ENCODE measurements around the gene LDB2.
A peak's percentile ranks its signal among the peaks of the same experiment; 100 is the strongest.

LDB2 gene

DNA sequence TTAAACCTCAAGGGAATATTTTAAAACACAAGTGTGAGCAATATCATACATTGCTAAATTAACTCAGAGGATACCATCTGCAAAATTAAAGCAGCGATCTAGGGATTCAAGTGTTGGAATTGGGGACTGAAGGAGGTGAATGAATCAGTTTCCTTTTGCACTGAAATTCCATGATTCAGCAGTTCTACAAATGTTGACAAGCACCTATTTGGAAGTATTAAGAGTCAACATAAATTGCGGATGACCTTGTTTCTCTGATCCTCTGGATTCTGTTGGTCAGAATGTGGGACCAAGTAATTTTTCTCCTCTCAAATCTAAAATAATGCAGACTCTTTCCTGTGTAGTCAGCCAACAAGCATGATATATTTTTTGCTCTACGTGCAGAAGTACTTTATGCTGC lies 78.8 kb downstream of the LDB2 start:
- peaks cover 27% of the 10 kb centered on the region for H3K4me1 Mint-ChIP-seq
- no peak for DNase-seq
- no peaks in the 10 kb centered on the region for H3K27me3 Mint-ChIP-seq (ENCODE audit: low read depth, poor library complexity)
- peaks cover 4% of the 10 kb centered on the region for H3K9me3 Mint-ChIP-seq
- H3K36me3 Mint-ChIP-seq (ENCODE audit: low read depth), result peaks cover 13% of the 10 kb centered on the region
- no peak overlapping the region for H3K27ac Mint-ChIP-seq
- H3K4me3 Mint-ChIP-seq, result no peak overlapping the region
- TF ChIP-seq, protein P1, sequence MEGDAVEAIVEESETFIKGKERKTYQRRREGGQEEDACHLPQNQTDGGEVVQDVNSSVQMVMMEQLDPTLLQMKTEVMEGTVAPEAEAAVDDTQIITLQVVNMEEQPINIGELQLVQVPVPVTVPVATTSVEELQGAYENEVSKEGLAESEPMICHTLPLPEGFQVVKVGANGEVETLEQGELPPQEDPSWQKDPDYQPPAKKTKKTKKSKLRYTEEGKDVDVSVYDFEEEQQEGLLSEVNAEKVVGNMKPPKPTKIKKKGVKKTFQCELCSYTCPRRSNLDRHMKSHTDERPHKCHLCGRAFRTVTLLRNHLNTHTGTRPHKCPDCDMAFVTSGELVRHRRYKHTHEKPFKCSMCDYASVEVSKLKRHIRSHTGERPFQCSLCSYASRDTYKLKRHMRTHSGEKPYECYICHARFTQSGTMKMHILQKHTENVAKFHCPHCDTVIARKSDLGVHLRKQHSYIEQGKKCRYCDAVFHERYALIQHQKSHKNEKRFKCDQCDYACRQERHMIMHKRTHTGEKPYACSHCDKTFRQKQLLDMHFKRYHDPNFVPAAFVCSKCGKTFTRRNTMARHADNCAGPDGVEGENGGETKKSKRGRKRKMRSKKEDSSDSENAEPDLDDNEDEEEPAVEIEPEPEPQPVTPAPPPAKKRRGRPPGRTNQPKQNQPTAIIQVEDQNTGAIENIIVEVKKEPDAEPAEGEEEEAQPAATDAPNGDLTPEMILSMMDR (IDR thresholded peaks at IDR 0.05), result no peak

DNA sequence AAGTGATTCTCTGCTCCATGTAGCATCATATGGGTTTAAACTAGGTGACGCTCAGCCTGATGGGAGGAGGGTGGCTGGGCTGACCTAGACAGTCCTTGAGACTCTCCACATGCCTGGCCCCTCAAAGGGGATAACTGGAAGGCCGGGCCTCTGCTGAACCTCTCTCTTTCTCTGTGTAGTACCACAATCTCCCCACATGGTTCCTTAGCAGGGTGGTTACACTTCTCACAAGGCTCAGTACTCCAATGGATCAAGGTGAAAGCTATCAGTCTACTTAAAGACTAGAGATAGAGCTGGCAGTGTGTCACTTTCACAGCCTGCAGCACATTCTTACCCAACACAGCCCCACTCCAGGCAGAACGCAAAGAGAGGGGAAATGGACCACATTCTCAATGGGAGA lies 80.4 kb downstream of the LDB2 start:
- Mint-ChIP-seq H3K4me1 (peaks cover 32% of the 10 kb centered on the region), H3K27ac (peak overlapping the region; percentile 39)

DNA sequence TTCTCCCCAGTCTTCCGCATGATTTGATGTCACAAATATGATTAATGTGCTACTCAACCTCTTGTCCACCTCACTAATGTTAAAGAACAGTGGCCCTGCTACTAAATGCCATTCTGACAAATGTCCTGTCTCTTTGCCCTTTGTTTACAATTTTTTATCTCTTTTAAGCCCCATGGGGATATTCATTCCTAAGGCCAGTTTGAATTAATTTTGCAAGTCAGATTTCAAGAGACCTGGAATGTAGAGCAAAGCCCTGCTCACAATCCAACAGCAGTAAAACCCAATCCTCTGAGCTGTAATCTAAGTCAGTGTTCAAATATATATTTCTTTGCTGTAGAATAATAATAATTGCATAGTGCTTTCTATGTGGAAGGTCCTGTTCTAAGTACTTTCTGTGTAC lies 81.2 kb downstream of the LDB2 start:
- H3K27ac Mint-ChIP-seq, result no peak overlapping the region
- peaks cover 4% of the 10 kb centered on the region for H3K9me3 Mint-ChIP-seq
- peaks cover 19% of the 10 kb centered on the region for H3K36me3 Mint-ChIP-seq (ENCODE audit: low read depth)
- no peak for DNase-seq
- H3K4me1 Mint-ChIP-seq, result peaks cover 32% of the 10 kb centered on the region
- H3K27me3 Mint-ChIP-seq (ENCODE audit: low read depth, poor library complexity), result no peaks in the 10 kb centered on the region
- TF ChIP-seq, protein P1 (IDR thresholded peaks at IDR 0.05), result no peak
- H3K4me3 Mint-ChIP-seq, result no peak overlapping the region

More for the DNA sequence above, 80.4 kb downstream of the LDB2 start:
- H3K27me3 Mint-ChIP-seq (ENCODE audit: low read depth, poor library complexity), result no peaks in the 10 kb centered on the region
- H3K36me3 Mint-ChIP-seq (ENCODE audit: low read depth), result peaks cover 19% of the 10 kb centered on the region
- no peak for DNase-seq
- TF ChIP-seq, protein P1 (IDR thresholded peaks at IDR 0.05), result no peak
- peaks cover 4% of the 10 kb centered on the region for H3K9me3 Mint-ChIP-seq
- no peak overlapping the region for H3K4me3 Mint-ChIP-seq

DNA sequence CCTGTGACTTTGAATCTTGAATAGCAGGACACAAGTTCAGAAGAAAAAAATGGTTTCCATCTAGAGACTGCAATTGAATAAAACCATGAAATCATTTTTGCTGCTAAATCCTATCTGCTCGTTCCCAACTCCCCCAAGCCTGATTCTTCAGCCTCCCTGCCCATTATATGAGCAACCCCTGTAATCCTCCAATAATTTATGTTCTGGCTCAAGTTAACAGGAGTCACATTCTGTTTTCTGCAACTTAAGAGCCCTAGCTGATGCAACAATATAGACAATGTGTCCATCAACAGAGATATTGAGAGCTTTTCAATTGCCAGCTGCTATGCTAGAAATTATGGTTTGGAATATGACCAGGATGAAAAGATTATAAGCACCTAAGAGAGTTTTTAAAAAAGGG lies 84.1 kb downstream of the LDB2 start:
- Mint-ChIP-seq H3K4me1 (peaks cover 19% of the 10 kb centered on the region), H3K9me3 (peaks cover 8% of the 10 kb centered on the region), H3K36me3 (ENCODE audit: low read depth) (peaks cover 25% of the 10 kb centered on the region), H3K4me3 (no peak overlapping the region), H3K27ac (no peak overlapping the region), H3K27me3 (ENCODE audit: low read depth, poor library complexity) (no peaks in the 10 kb centered on the region)
- TF ChIP-seq, protein P1 (IDR thresholded peaks at IDR 0.05), result no peak
- DNase-seq, result no peak

DNA sequence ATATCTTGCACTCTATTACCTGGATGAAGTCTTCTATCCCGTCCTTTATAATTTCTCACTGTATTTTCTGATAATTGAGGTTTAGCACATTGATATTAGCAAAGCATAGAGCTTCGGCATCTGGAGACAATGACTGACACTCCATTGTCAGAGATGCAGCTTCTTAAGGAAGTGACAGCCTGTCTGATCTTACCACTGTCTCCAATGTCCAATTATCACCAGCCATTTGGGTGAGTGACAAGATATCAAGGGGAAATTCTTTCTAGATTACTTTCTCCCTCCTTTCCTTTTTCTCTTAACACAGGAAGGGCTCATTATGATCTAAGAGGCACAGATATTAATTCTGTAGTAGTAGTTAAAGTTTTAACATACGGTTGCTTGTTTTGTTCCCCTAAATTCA lies 86.4 kb downstream of the LDB2 start:
- H3K9me3 Mint-ChIP-seq, result peaks cover 13% of the 10 kb centered on the region
- H3K36me3 Mint-ChIP-seq (ENCODE audit: low read depth), result peaks cover 28% of the 10 kb centered on the region
- no peak overlapping the region for H3K27ac Mint-ChIP-seq
- peaks cover 9% of the 10 kb centered on the region for H3K4me1 Mint-ChIP-seq
- TF ChIP-seq, protein P1 (IDR thresholded peaks at IDR 0.05), result no peak
- no peak overlapping the region for H3K4me3 Mint-ChIP-seq
- DNase-seq, result no peak
- H3K27me3 Mint-ChIP-seq (ENCODE audit: low read depth, poor library complexity), result no peaks in the 10 kb centered on the region

DNA sequence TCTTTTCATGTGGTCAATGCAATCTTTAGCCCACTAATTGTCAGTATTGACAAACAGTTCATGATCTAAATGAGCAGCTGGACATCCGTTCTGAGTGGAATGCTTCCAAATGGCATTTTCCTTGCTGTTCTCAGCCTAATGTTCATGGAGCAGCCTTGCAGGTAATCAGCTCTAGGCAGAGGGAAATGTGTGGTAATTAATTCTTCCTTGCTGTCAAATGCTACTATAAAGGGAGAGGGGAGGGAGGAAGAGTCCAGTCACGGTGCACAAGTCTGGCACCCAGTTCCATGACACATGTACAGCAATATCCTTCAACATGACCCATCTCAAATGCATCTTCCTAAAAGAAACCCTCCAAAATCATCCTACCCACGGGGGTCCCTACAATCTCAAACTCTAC lies 88.5 kb downstream of the LDB2 start:
- no peak for DNase-seq
- peaks cover 35% of the 10 kb centered on the region for H3K36me3 Mint-ChIP-seq (ENCODE audit: low read depth)
- TF ChIP-seq, protein P1 (IDR thresholded peaks at IDR 0.05), result no peak
- H3K9me3 Mint-ChIP-seq, result peaks cover 9% of the 10 kb centered on the region
- H3K4me3 Mint-ChIP-seq, result no peak overlapping the region
- H3K27ac Mint-ChIP-seq, result no peak overlapping the region
- H3K4me1 Mint-ChIP-seq, result peaks cover 8% of the 10 kb centered on the region
- no peaks in the 10 kb centered on the region for H3K27me3 Mint-ChIP-seq (ENCODE audit: low read depth, poor library complexity)

Data from nephron progenitor cell (in vitro differentiated cells).